HepG2 (cell line): ENCODE results near the gene CFAP43. TPM values are rescaled to one million over a fixed set of nuclear protein-coding genes. Genes with fewer than 3 reads are reported as not detected.

Source experiments
- CREB1 ChIP-seq, 2 experiments: fragments of 450-650 bp in 1 of 2; IDR thresholded peaks; 2 replicates each; pipeline ENCODE4 v1.6.1; 2016 to 2017; ENCODE audit warnings: control low read depth in 1 of 2, mild to moderate bottlenecking in 1 of 2, missing compliant biosample characterization in 1 of 2, missing genetic modification characterization in 1 of 2
- EHMT2 ChIP-seq: fragments of 200-600 bp; sonication (generic); IDR thresholded peaks from 2 replicates; pipeline ENCODE4 v1.7.0; 2017; ENCODE audit warnings: antibody characterized with exemption, low read depth, low read length, borderline replicate concordance
- GFI1 ChIP-seq: sonication (generic); formaldehyde crosslinking; IDR thresholded peaks from 2 replicates; pipeline ENCODE4 v1.5.0; 2020; ENCODE audit warnings: missing genetic modification reagents, mild to moderate bottlenecking, borderline replicate concordance
- POLR2AphosphoS5 ChIP-seq: IDR thresholded peaks from 2 replicates; pipeline ENCODE4 v1.6.1; 2012; ENCODE audit warnings: low read depth, low read length
- PRPF4 ChIP-seq: fragments of 200-400 bp; formaldehyde crosslinking; IDR thresholded peaks from 2 replicates; pipeline ENCODE4 v1.6.1; 2016; ENCODE audit warnings: low read length, low read depth; ENCODE audit not compliant: poor library complexity, severe bottlenecking
- SALL1 ChIP-seq: sonication (generic); formaldehyde crosslinking; IDR thresholded peaks from 2 replicates; pipeline ENCODE4 v1.8.0; 2022; ENCODE audit warnings: mild to moderate bottlenecking, missing genetic modification reagents
- SAP130 ChIP-seq: IDR thresholded peaks from 2 replicates; pipeline ENCODE4 v1.6.1; 2016; ENCODE audit warnings: low read depth
- SCMH1 ChIP-seq: sonication (generic); formaldehyde crosslinking; IDR thresholded peaks from 2 replicates; pipeline ENCODE4 v1.9.0; 2021; ENCODE audit warnings: missing genetic modification reagents, mild to moderate bottlenecking, borderline replicate concordance
- SP5 ChIP-seq: IDR thresholded peaks from 2 replicates; pipeline ENCODE4 v1.6.1; 2016; ENCODE audit warnings: low read depth, borderline replicate concordance
- SYNCRIP ChIP-seq: fragments of 200-400 bp; formaldehyde crosslinking; IDR thresholded peaks from 2 replicates; pipeline ENCODE4 v1.6.1; 2018; ENCODE audit warnings: mild to moderate bottlenecking, low read depth, low read length; ENCODE audit not compliant: insufficient read depth
- YEATS2 ChIP-seq: sonication (generic); formaldehyde crosslinking; IDR thresholded peaks from 2 replicates; pipeline ENCODE4 v1.4.0; 2020; ENCODE audit warnings: missing genetic modification reagents, borderline replicate concordance
- ZFP37 ChIP-seq: sonication (generic); formaldehyde crosslinking; IDR thresholded peaks from 2 replicates; pipeline ENCODE4 v1.4.0; 2020; ENCODE audit warnings: missing genetic modification reagents, borderline replicate concordance
- ZFP90 ChIP-seq: sonication (generic); formaldehyde crosslinking; IDR thresholded peaks from 2 replicates; pipeline ENCODE4 v1.8.0; 2022; ENCODE audit warnings: missing genetic modification reagents, mild to moderate bottlenecking, inconsistent platforms, borderline replicate concordance
- ZNF224 ChIP-seq: sonication (generic); formaldehyde crosslinking; IDR thresholded peaks from 2 replicates; pipeline ENCODE4 v1.5.0; 2020; ENCODE audit warnings: mild to moderate bottlenecking, missing genetic modification reagents
- ZNF776 ChIP-seq: sonication (generic); formaldehyde crosslinking; IDR thresholded peaks from 2 replicates; pipeline ENCODE4 v1.4.0; 2020; ENCODE audit warnings: mild to moderate bottlenecking, missing genetic modification reagents
- ZSCAN25 ChIP-seq: sonication (generic); formaldehyde crosslinking; IDR thresholded peaks from 2 replicates; pipeline ENCODE4 v1.8.0; 2022; ENCODE audit warnings: mild to moderate bottlenecking, missing genetic modification reagents
- polyA plus RNA-seq, 8 experiments: library from polyadenylated mRNA; depleted of rRNA in 3 of 8; stranded (reverse) in 7 of 8; unstranded in 1 of 8; fragments of >200 nt; fragmentation: Illumina TruSeq in 4 of 8; extraction: Trizol in 4 of 8; gene quantifications; 2 replicates each; pipeline versions ENCODE4 v1.2.1 to v1.2.3, GENCODE V29; 2011 to 2016; ENCODE audit warnings: low read depth in 4 of 8, missing spikeins in 1 of 8, mixed read lengths in 1 of 8; ENCODE audit not compliant: insufficient read depth in 1 of 8
- total RNA-seq, 5 experiments: library from RNA; depleted of rRNA; stranded (reverse); fragments of >200 nt; fragmentation: Illumina TruSeq; extraction: Trizol; gene quantifications; 2 replicates each; pipeline ENCODE4 v1.2.3, GENCODE V29; 2016; ENCODE audit warnings: low read depth in 1 of 5
- TF ChIP-seq, protein P1 (sequence below): IDR thresholded peaks from 2 replicates; pipeline ENCODE4 v1.4.0; 2020; ENCODE audit warnings: mild to moderate bottlenecking, missing genetic modification reagents
- TF ChIP-seq, protein P2 (sequence below): sonication (generic); formaldehyde crosslinking; IDR thresholded peaks from 2 replicates; pipeline ENCODE4 v1.8.0; 2022; ENCODE audit warnings: missing genetic modification reagents, mild to moderate bottlenecking, inconsistent platforms, borderline replicate concordance

Gene CFAP43
- total and polyA plus RNA-seq, 2 of the 13 experiments (the other 11 are each of a cell fraction or from before 2014, with no cell fraction given), result 0.24 to 0.38 TPM

DNA sequence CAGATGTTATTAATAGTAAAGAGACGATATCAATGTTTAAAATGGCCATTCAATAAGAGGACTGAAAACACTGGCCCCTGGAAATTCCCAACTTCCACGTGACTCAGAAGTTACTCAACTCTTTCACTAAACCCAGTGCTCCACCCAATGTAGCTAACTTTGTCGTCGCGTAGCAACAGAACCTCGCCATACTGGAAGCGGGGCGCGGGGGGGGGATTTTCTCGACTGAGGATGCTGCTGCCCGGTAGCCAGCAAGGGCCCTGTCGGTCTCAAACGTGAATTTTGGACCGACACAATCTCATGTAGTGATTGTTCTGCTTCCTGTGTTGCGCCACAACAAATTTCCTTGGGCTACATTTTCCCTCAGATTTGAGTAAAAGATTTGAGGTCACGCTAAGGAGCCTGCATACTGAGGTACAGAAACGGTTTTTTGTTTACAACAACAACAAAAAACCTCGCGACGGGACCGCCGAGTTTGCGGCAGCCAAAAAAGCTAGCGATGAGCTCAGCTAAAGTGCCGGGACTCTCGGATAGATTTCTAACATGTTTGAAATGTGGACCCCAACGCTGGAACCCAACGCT is 111.2 kb downstream of the CFAP43 start (continued):
- TF ChIP-seq, protein P1, sequence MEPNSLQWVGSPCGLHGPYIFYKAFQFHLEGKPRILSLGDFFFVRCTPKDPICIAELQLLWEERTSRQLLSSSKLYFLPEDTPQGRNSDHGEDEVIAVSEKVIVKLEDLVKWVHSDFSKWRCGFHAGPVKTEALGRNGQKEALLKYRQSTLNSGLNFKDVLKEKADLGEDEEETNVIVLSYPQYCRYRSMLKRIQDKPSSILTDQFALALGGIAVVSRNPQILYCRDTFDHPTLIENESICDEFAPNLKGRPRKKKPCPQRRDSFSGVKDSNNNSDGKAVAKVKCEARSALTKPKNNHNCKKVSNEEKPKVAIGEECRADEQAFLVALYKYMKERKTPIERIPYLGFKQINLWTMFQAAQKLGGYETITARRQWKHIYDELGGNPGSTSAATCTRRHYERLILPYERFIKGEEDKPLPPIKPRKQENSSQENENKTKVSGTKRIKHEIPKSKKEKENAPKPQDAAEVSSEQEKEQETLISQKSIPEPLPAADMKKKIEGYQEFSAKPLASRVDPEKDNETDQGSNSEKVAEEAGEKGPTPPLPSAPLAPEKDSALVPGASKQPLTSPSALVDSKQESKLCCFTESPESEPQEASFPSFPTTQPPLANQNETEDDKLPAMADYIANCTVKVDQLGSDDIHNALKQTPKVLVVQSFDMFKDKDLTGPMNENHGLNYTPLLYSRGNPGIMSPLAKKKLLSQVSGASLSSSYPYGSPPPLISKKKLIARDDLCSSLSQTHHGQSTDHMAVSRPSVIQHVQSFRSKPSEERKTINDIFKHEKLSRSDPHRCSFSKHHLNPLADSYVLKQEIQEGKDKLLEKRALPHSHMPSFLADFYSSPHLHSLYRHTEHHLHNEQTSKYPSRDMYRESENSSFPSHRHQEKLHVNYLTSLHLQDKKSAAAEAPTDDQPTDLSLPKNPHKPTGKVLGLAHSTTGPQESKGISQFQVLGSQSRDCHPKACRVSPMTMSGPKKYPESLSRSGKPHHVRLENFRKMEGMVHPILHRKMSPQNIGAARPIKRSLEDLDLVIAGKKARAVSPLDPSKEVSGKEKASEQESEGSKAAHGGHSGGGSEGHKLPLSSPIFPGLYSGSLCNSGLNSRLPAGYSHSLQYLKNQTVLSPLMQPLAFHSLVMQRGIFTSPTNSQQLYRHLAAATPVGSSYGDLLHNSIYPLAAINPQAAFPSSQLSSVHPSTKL (CRISPR knock-in tag), result 0 out of 2 replicates have a peak, but pooled peaks have one; percentile 28
- no peak for TF ChIP-seq ZSCAN25 (CRISPR knock-in tag)
- no peak for TF ChIP-seq SYNCRIP
- no peak for TF ChIP-seq ZNF776 (CRISPR knock-in tag)
- TF ChIP-seq SCMH1 (CRISPR knock-in tag), result no peak
- TF ChIP-seq, protein P2, sequence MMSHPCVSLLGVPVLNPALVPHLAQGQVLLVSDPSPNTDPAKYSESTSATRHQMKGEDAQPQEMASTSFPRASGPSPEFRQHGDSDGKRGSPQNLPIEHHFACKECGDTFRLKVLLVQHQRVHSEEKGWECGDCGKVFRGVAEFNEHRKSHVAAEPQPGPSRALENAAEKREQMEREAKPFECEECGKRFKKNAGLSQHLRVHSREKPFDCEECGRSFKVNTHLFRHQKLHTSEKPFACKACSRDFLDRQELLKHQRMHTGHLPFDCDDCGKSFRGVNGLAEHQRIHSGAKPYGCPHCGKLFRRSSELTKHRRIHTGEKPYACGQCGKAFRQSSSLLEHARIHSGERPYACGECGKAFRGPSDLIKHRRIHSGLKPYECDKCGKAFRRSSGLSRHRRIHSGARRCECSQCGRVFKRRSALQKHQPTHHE (CRISPR knock-in tag), result 0 out of 2 replicates have a peak, but pooled peaks have one; percentile 10
- TF ChIP-seq SAP130 (CRISPR knock-in tag), result peak; percentile 69
- no peak for TF ChIP-seq ZNF224 (CRISPR knock-in tag)
- peak; percentile 15; the same call in 1 of the 2 replicates for TF ChIP-seq SALL1 (CRISPR knock-in tag)
- 0 out of 2 replicates have a peak, but pooled peaks have one; percentile 11 for TF ChIP-seq YEATS2 (CRISPR knock-in tag)
- no peak for TF ChIP-seq ZFP90 (CRISPR knock-in tag)
- TF ChIP-seq EHMT2, result no peak; the same call in 1 of the 2 replicates
- peak; percentile 78 for TF ChIP-seq SP5
- no peak for TF ChIP-seq ZFP37 (CRISPR knock-in tag)
- TF ChIP-seq CREB1 (IDR thresholded peaks at IDR 0.05), result no peak
- peak; percentile 11; the same call in 1 of the 2 replicates for TF ChIP-seq CREB1 (CRISPR knock-in tag; IDR thresholded peaks at IDR 0.05)
- no peak for TF ChIP-seq POLR2AphosphoS5
- 0 out of 2 replicates have a peak, but pooled peaks have one; percentile 40 for TF ChIP-seq GFI1
- TF ChIP-seq PRPF4, result no peak
